Left lung (tissue), 10 donors: ENCODE results near the gene SV2C. TPM values are rescaled to one million over a fixed set of nuclear protein-coding genes. Genes with fewer than 3 reads are reported as not detected.

Experiments used
- ATAC-seq: fragments of 200-7000 bp; cut with Tn5 transposase; one replicate; pipeline ENCODE4 v1.9.1; 2020; ENCODE audit warnings: moderate library complexity
- DNase-seq, 4 donors: peaks; one replicate each; pipeline ENCODE4 v3.0.0-alpha.2; 2013 to 2020
- H3K27ac ChIP-seq, 2 donors: fragments of 200-600 bp; sonication (generic) in 1 of 2; one replicate each; pipeline versions ENCODE4 v1.5.0 to v1.8.0; 2020 to 2021
- H3K27me3 ChIP-seq, 2 donors: fragments of 200-600 bp; sonication (generic) in 1 of 2; one replicate each; pipeline versions ENCODE4 v1.5.0 to v1.8.0; 2020 to 2021
- H3K36me3 ChIP-seq, 2 donors: fragments of 200-600 bp; sonication (generic) in 1 of 2; one replicate each; pipeline versions ENCODE4 v1.5.0 to v1.8.0; 2020 to 2021
- H3K4me1 ChIP-seq, 2 donors: fragments of 200-600 bp; one replicate each; pipeline ENCODE4 v1.8.0; 2021
- H3K4me3 ChIP-seq, 2 donors: fragments of 200-600 bp; sonication (generic) in 1 of 2; one replicate each; pipeline versions ENCODE4 v1.5.0 to v1.8.0; 2020 to 2021; ENCODE audit warnings: mild to moderate bottlenecking in 1 of 2
- H3K9me3 ChIP-seq, 2 donors: fragments of 200-600 bp; sonication (generic) in 1 of 2; one replicate each; pipeline versions ENCODE4 v1.5.0 to v1.8.0; 2020 to 2021
- intact Hi-C, 2 donors: fragments of 100-400 bp; cut with DNase I; formaldehyde crosslinking; loops; one replicate each; pipeline versions ENCODE4 v1.11.2 to v1.14.2; 2022
- polyA plus RNA-seq, 6 donors: library from polyadenylated mRNA; unstranded; fragments of 120-200 nt; gene quantifications; one replicate each; pipeline ENCODE4 v1.2.1, GENCODE V29; 2013; ENCODE audit not compliant: insufficient read length in 6 of 6
- total RNA-seq, 2 donors: library from RNA; stranded (reverse); fragmentation: NEBNext Ultra II Directional; extraction: Animal tissue kit (Norgen Biotek cat#: 25700); gene quantifications; one replicate each; pipeline ENCODE4 v1.2.1, GENCODE V29; 2021
- TF ChIP-seq, protein P1 (sequence below), 2 donors: fragments of 200-600 bp; sonication (generic) in 1 of 2; IDR thresholded peaks; one replicate each; pipeline versions ENCODE4 v1.5.0 to v1.8.0; 2021; ENCODE audit warnings: antibody characterized with exemption in 2 of 2
- donor health status: DM: no; HTN: yes; CAD: no.
- donor health status: DM: no; HTN: no; CAD: no.

The SV2C gene
- total and polyA plus RNA-seq, 8 donors = 0.26 to 0.52 (median 0.37) TPM

DNA sequence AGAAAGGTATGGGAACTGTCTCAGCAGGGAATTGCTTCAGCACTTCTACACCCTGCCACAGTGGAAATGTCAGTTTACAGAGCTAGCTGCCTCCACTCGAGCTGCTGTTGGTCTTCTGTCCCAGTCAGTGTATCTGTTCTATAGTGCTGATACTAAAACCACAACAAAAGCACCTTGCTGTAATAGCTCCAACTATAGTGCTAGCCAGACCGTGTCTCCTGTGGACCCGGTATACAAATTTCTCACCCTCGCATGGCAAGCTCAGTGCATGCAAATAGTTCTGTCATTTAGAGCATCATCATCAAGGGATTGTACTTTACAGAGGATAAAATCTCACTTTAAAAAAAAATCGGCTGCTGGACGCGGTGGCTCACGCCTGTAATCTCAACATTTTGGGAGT is 268.4 kb downstream of the SV2C start:
- intact Hi-C loops = no loop called here
- ATAC-seq = no peak

DNA sequence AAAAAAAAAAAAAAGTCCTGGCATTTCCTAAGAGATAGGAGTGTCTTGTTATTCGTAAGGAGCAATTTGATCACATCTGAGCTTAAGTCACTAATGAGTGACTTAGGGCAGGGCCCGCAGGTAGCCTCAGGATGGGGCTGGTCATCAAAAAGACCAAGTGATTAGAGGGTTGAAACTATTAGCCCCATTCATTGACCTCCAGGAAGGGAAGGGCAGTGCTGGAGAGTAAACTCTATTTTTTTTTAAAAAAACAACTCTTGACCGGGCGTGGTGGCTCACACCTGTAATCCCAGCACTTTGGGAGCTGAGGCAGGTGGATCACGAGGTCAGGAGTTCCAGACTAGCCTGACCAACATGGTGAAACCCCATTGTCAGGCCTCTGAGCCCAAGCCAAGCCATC is 273.7 kb downstream of the SV2C start:
- TF ChIP-seq, protein P1, sequence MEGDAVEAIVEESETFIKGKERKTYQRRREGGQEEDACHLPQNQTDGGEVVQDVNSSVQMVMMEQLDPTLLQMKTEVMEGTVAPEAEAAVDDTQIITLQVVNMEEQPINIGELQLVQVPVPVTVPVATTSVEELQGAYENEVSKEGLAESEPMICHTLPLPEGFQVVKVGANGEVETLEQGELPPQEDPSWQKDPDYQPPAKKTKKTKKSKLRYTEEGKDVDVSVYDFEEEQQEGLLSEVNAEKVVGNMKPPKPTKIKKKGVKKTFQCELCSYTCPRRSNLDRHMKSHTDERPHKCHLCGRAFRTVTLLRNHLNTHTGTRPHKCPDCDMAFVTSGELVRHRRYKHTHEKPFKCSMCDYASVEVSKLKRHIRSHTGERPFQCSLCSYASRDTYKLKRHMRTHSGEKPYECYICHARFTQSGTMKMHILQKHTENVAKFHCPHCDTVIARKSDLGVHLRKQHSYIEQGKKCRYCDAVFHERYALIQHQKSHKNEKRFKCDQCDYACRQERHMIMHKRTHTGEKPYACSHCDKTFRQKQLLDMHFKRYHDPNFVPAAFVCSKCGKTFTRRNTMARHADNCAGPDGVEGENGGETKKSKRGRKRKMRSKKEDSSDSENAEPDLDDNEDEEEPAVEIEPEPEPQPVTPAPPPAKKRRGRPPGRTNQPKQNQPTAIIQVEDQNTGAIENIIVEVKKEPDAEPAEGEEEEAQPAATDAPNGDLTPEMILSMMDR (IDR thresholded peaks at IDR 0.05) = no peak
- Histone ChIP-seq H3K9me3 (no peaks in the 10 kb centered on the region), H3K36me3 (no peaks in the 10 kb centered on the region), H3K27me3 (no peaks in the 10 kb centered on the region), H3K4me3 (no peak overlapping the region), H3K4me1 (no peaks in the 10 kb centered on the region), H3K27ac (no peak overlapping the region)
- intact Hi-C loops = no loop called here
- ATAC-seq (no peak), DNase-seq (no peak)

More for the DNA sequence above, 268.4 kb downstream of the SV2C start:
- no peak for DNase-seq
- TF ChIP-seq, protein P1 (IDR thresholded peaks at IDR 0.05) = no peak
- Histone ChIP-seq H3K9me3 (no peaks in the 10 kb centered on the region), H3K4me3 (no peak overlapping the region), H3K36me3 (no peaks in the 10 kb centered on the region), H3K27me3 (no peaks in the 10 kb centered on the region), H3K4me1 (no peaks in the 10 kb centered on the region), H3K27ac (no peak overlapping the region)

DNA sequence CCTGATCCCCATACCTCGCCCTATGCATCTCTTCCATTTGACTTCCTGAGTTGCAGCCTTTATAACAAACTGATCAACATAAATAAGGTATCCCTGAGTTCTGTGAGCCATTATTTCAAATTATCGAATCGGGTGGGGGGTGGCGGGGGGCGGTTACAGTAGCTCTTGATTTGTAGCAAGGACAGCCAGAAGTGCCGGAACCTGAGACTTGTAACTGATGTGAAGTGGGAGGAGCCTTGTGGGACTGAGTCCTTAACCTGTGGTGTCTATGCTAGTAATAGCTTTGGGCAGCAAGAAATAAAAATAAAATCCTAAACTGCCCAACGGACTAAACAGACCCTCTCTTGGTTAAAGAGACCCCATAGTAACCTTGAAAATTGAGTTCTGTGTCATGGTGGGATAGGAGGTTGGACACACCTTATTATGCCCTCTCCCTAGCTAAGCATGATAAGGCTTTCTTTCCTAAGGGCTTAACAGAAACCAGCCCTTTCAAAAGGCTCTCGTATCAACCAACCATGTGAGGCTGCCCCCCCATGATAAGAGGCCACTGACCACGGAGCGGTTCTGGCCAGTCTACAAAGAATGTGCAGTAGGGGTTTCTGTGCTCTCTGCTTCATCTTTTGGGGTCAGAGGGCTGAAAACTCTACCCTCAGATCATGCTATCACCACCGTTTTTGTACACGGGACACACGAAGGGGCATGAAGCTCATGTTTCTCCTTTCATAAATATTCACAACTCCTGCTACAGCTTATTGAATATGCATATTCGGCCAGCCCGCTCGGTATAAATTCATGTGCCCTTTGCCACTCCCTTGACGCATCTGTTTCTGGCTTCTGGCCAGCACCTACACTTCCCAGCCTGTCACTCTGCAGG is 280.4 kb downstream of the SV2C start:
- Histone ChIP-seq H3K4me1 (peaks cover 0 to 4% of the 10 kb centered on the region in 2 donors), H3K36me3 (no peaks in the 10 kb centered on the region), H3K4me3 (no peak overlapping the region), H3K27me3 (no peaks in the 10 kb centered on the region), H3K9me3 (no peaks in the 10 kb centered on the region), H3K27ac (no peak overlapping the region)
- intact Hi-C loops = no loop called here
- TF ChIP-seq, protein P1 (IDR thresholded peaks at IDR 0.05) = no peak
- ATAC-seq (no peak), DNase-seq (peak in 1 of 4 donors; percentile 26)

DNA sequence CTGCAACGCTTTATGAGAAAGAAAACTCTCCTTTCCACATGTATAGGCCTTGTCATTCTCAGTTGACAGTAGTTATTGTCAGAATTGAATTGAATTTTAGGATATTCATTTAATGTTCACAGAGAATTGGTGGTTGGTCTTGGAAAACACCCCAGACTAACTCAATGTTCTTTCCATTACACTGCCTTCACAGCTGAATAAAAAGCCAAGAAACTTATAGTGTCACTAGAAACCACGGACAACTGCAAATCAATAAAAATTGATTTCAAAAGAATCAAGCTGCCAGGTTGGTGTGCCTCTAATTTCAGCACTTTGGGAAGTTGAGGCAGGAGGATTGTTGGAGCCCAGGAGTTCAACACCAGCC is 281.0 kb downstream of the SV2C start:
- Histone ChIP-seq H3K27ac (no peak overlapping the region), H3K4me3 (no peak overlapping the region), H3K4me1 (peaks cover 0 to 4% of the 10 kb centered on the region in 2 donors), H3K27me3 (no peaks in the 10 kb centered on the region), H3K36me3 (no peaks in the 10 kb centered on the region), H3K9me3 (no peaks in the 10 kb centered on the region)
- intact Hi-C loops = no loop called here
- no peak for ATAC-seq
- DNase-seq = no peak
- TF ChIP-seq, protein P1 (IDR thresholded peaks at IDR 0.05) = no peak

DNA sequence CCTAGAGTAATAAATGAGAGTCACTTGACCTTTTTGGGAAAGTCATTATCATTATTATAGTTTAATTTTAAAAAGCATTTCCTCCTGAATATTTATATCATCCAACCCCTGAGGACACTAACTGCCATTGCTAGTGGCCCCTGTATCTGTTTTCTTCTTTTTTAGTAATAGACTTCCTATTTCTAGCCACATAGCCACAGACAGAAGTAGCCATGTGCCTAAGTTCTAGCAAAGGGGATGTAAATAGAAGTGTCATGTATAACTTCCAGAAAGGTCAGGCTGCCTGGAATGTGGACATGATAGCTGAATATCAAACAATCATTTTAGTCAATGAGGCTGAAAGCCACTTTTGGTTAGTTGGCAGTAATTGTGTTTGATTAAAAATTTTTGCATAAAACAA is 282.4 kb downstream of the SV2C start:
- H3K27ac ChIP-seq = no peak overlapping the region
- DNase-seq (no peak), ATAC-seq (peak; percentile 19)
- no peaks in the 10 kb centered on the region for H3K36me3 ChIP-seq
- intact Hi-C loops = no loop called here
- H3K4me1 ChIP-seq = peaks cover 0 to 4% of the 10 kb centered on the region in 2 donors
- H3K9me3 ChIP-seq = no peaks in the 10 kb centered on the region
- TF ChIP-seq, protein P1 (IDR thresholded peaks at IDR 0.05) = no peak
- H3K4me3 ChIP-seq = no peak overlapping the region
- no peaks in the 10 kb centered on the region for H3K27me3 ChIP-seq
